ENCODE data around the gene TOP2B.

DNA sequence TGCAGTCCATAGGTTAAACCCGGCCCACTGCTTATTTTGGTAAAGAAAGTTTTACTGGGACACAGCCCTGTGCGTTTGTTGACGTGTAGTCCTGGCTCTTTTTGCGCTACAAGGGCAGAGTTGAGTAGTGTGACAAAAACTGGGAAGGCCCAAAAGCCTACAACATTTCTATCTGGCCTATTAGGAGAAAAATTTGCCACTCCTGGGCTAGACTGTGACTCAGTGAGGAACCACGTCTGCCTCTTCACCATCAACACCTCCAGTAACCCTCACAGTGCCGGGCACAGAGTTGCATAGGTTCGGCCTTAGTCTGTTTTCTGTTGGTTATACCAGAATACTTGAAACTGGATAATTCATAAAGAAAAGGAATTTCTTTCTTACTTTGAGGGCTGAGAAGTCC lies 110.3 kb downstream of the TOP2B start:
- TF ChIP-seq CBX5 (IDR thresholded peaks at IDR 0.05; ENCODE audit: borderline replicate concordance, low read depth) (no peak), POLR2AphosphoS5 (IDR thresholded peaks at IDR 0.05; ENCODE audit: control insufficient read depth, insufficient read depth, low read depth, low read length) (no peak)
